ENCODE data around the gene KLHDC7A. TPM values are rescaled to one million over a fixed set of nuclear protein-coding genes. Genes with fewer than 3 reads are reported as not detected.

KLHDC7A gene
- under 1 TPM; 0.14 to 0.85 (median 0.18) TPM for total RNA-seq

GRCh38 chr1:18480315-18481189, at the start of gene KLHDC7A:
Gene KLHDC7A (plus strand): TSS chr1:18480930. CDS start chr1:18480982, 52 bp downstream.
- in situ Hi-C loops (cut with MboI; ENCODE audit: low pct_unique_long_range_greater_than_20kb in 2 of 9, low sequenced_read_pairs in 9 of 9, unreplicated experiment in 9 of 9), result no loop called here
- peak; percentile 76 to 95 (median 90) for ATAC-seq (replicated peaks in 6 of 8)
- Histone ChIP-seq H3K27ac (no peak within 1 kb of the TSS), H3K4me3 (no peak within 1 kb of the TSS), H3K4me1 (replicated peaks in 1 of 2) (peaks cover 13 to 24% of the 10 kb centered on the region in 2 donors)
- 0 to 70% (median 45%) methylated on average over 1 to 11 of the region's 13 CpGs; no CpG with 5 or more reads in 3 of the 10 experiments for WGBS, 10 experiments

DNA sequence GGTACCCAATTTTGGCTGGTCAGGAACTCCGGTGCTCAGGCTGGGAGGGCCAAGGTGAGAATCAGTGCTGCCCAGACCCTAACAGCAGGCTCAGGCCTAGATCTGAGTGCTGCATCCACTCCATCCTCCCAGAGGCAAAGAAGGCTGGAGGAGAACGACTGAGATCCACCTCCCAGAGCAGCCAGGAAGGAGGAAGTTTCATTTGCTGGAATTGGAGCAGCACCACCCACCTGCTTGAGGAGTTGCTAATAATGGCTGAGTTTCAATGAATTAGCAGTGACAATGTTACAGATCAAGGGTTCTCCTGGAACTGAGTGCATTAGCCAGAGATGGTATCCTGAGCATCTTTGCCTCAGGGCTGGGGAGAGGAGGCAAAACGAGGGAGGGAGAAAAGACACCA, 46.7 kb upstream of the KLHDC7A start:
- in situ Hi-C loops (cut with MboI; ENCODE audit: low pct_unique_long_range_greater_than_20kb in 2 of 9, low sequenced_read_pairs in 9 of 9, unreplicated experiment in 9 of 9), result no loop called here
- no peak for ATAC-seq (replicated peaks in 6 of 8)
- H3K4me1 ChIP-seq (replicated peaks in 1 of 2), result no peaks in the 10 kb centered on the region
- no peak overlapping the region for H3K4me3 ChIP-seq
- 0 to 80% (median 48%) methylated on average over 1 to 3 of the region's 3 CpGs; no CpG with 5 or more reads in 4 of the 10 experiments for WGBS, 10 experiments
- H3K27ac ChIP-seq, result no peak overlapping the region

DNA sequence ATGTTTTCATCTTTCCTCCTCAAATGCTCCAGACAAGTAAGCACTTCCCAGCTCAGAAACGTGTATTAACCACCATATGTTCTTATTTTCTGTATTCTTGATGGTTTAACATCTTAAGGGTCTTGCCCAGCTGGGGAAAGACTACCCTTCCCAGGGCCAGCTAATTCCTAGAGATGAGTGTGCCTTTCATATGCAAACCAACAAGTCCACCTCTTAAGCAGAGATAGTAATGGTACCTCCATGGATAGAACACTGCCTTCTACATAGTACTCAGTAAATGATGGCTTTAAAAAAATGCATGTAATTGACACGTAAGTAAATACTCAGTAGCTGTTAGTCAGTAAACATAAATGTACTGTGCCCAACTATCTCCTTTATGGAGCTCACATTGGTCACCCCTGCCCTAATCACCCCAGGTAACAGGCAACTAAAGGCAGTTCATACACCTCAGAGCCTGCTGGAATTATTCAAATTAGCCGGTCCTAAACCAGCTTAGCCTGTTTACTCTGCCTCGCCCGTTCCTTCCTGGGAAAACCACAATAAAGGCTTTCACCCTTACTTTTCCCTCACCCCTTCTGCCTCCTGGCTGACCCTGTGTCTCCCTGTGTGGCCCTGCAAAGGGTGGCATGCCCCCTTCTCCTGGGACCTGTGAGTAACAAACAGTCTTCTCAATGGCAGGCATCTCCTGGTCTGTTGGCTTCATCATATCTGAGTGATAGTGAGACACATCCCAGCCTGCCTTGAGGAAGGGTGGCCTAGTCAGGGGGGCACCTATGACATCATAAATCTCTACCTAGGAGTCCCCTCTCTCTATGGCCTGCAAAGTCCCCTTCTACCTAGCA, 40.1 kb upstream of the KLHDC7A start:
- Histone ChIP-seq H3K4me1 (replicated peaks in 1 of 2) (peaks cover 0 to 8% of the 10 kb centered on the region in 2 donors), H3K4me3 (no peak overlapping the region), H3K27ac (no peak overlapping the region)
- in situ Hi-C loops (cut with MboI; ENCODE audit: low pct_unique_long_range_greater_than_20kb in 2 of 9, low sequenced_read_pairs in 9 of 9, unreplicated experiment in 9 of 9), result no loop called here
- 0 to 80% (median 29%) methylated on average over 1 to 5 of the region's 5 CpGs; no CpG with 5 or more reads in 1 of the 10 experiments for WGBS, 10 experiments
- ATAC-seq (replicated peaks in 6 of 8), result no peak

- WGBS, 10 experiments, result 19 to 92% (median 71%) methylated on average over 1 to 9 of the region's 11 CpGs
- H3K27ac ChIP-seq, result no peak overlapping the region
- H3K4me3 ChIP-seq, result no peak overlapping the region
- ATAC-seq (replicated peaks in 6 of 8), result peak in 5 of 8 experiments; percentile 46 to 63 (median 60)
- peaks cover 0 to 8% of the 10 kb centered on the region in 2 donors for H3K4me1 ChIP-seq (replicated peaks in 1 of 2)
- in situ Hi-C loops (cut with MboI; ENCODE audit: low pct_unique_long_range_greater_than_20kb in 2 of 9, low sequenced_read_pairs in 9 of 9, unreplicated experiment in 9 of 9), result no loop called here
Measured at GRCh38 chr1:18443587-18444520, 36.9 kb upstream of the KLHDC7A start.

DNA sequence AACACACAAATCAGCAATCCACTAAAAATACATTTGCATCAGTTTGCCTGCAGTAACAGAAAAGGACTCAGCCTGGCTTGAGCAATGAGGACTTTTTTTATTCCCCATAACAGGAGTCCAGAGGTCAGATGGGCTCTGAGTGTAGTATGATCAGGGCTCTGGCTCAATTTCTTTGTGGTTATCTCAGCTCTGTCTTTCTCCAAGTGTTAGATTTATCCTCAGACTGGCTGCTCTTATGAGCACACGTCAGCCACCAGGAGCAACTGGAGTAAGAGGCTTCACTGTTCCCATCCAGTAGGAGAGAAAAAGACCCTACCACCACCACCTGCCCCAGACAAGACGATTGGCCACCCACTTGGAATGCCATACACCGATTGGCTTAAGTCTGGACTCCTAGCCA, 36.2 kb upstream of the KLHDC7A start:
- WGBS, 10 experiments, result 0 to 100% (median 81%) methylated on average over 1 to 3 of the region's 3 CpGs; no CpG with 5 or more reads in 2 of the 10 experiments
- no peak overlapping the region for H3K27ac ChIP-seq
- H3K4me1 ChIP-seq (replicated peaks in 1 of 2), result peaks cover 0 to 8% of the 10 kb centered on the region in 2 donors
- no peak for ATAC-seq (replicated peaks in 6 of 8)
- in situ Hi-C loops (cut with MboI; ENCODE audit: low pct_unique_long_range_greater_than_20kb in 2 of 9, low sequenced_read_pairs in 9 of 9, unreplicated experiment in 9 of 9), result no loop called here
- no peak overlapping the region for H3K4me3 ChIP-seq

DNA sequence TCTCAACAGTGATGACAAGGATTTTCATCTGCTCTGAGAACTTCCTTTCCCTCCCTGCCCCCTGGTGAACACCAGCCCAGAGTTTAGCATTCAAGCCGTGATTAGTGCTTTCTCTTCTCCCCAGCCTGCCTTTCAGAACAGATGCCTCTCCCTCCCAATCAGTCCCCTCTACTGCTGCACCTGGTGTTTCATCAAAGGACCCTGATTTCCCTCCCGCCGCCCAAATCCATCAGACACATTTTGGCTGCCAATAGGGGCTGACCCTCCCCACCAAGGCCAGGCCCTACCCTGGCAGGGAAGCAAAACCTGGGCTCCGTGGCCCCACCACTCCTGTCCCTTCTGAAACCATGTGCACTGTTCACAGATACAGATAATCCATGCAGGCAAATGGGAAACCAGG, 34.0 kb upstream of the KLHDC7A start:
- Histone ChIP-seq H3K4me1 (replicated peaks in 1 of 2) (peaks cover 0 to 8% of the 10 kb centered on the region in 2 donors), H3K27ac (no peak overlapping the region), H3K4me3 (no peak overlapping the region)
- ATAC-seq (replicated peaks in 6 of 8), result no peak
- in situ Hi-C loops (cut with MboI; ENCODE audit: low pct_unique_long_range_greater_than_20kb in 2 of 9, low sequenced_read_pairs in 9 of 9, unreplicated experiment in 9 of 9), result no loop called here
- WGBS, 10 experiments, result 0 to 68% (median 34%) methylated on average over 1 to 4 of the region's 4 CpGs; no CpG with 5 or more reads in 4 of the 10 experiments

DNA sequence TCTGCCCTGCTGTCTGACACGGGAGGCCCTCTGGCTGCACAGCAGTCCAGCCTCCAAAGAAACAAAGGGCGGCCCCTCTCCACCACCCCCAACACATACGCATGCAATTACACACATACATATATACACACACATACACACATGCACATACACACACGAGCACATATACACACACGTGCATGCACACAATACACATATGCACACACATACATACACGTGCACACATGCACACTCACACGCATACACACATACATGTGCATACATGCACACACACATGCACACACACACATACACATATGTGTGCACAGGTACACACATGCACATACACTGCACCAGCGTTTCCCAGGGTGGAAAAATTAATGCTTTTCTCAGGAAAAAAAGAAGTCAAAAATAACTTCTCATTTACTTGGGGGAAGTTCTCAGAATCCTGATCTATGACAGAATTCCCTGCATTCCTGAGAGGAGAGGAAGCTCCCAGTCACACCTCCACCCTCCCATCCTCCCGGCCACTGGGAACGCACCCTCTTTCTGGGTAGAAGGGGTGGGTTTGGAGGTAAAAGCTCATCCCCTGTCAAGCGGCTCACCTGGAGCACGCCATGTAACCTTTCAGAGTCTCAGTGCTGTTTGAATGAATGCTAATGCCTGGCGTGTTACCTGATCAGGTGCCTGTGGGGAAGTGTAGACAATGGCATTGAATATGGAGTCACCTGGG, 33.1 kb upstream of the KLHDC7A start:
- Histone ChIP-seq H3K4me1 (replicated peaks in 1 of 2) (peaks cover 0 to 8% of the 10 kb centered on the region in 2 donors), H3K4me3 (no peak overlapping the region), H3K27ac (no peak overlapping the region)
- ATAC-seq (replicated peaks in 6 of 8), result peak in 1 of 8 experiments; percentile 25
- in situ Hi-C loops (cut with MboI; ENCODE audit: low pct_unique_long_range_greater_than_20kb in 2 of 9, low sequenced_read_pairs in 9 of 9, unreplicated experiment in 9 of 9), result no loop called here
- 10 to 87% (median 65%) methylated on average over 2 to 11 of the region's 13 CpGs; no CpG with 5 or more reads in 4 of the 10 experiments for WGBS, 10 experiments

DNA sequence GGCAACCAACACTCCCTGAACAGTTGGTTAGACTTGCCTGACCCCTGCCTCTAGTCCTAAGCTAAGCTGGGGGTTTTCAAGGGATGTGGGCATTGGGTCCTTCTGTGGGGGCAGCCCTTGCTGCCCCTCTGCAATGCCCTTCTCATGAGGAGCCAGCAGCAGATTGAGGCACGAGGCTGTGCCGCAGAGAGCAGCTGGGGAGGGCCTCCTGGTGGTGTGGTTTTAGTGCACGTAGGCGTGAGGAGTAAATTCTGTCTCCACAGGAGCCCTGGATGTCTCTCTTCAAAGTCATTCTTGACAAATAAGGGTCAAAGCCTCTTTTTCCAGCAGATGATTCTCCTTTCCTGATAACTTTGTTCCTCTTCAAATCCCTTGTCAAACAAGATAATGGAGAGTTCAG, 31.8 kb upstream of the KLHDC7A start:
- 20 to 55% (median 38%) methylated on average over 1 to 4 of the region's 4 CpGs; no CpG with 5 or more reads in 5 of the 10 experiments for WGBS, 10 experiments
- H3K27ac ChIP-seq, result no peak overlapping the region

DNA sequence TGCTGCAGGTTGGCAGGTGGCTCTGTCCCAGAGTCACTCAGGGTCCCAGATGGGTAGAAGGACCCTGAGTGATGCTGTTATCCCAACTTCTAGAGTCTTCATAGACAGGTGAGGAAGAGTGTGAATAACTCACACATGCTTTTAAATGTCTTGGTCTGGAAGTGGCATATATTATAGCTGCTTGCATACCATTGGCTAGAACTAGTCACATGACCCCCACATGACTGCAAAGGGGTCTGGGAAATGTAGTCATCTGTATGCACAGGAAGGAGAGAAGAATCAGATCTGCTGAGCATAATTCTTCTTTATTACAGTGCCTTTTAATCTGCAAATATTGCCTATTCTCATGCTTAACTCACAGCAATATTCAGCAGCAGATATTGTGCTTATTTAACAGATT, 28.2 kb upstream of the KLHDC7A start:
- Histone ChIP-seq H3K4me3 (no peak overlapping the region), H3K27ac (no peak overlapping the region), H3K4me1 (replicated peaks in 1 of 2) (no peaks in the 10 kb centered on the region)
- ATAC-seq (replicated peaks in 6 of 8), result peak in 6 of 8 experiments; percentile 53 to 89 (median 64)
- in situ Hi-C loops (cut with MboI; ENCODE audit: low pct_unique_long_range_greater_than_20kb in 2 of 9, low sequenced_read_pairs in 9 of 9, unreplicated experiment in 9 of 9), result no loop called here

More for the DNA sequence above, 31.8 kb upstream of the KLHDC7A start:
- H3K4me1 ChIP-seq (replicated peaks in 1 of 2), result peaks cover 0 to 5% of the 10 kb centered on the region in 2 donors
- no peak overlapping the region for H3K4me3 ChIP-seq
- in situ Hi-C loops (cut with MboI; ENCODE audit: low pct_unique_long_range_greater_than_20kb in 2 of 9, low sequenced_read_pairs in 9 of 9, unreplicated experiment in 9 of 9), result no loop called here
- no peak for ATAC-seq (replicated peaks in 6 of 8)

GRCh38 chr1:18458133-18459092, 22.3 kb upstream of the KLHDC7A start:
- in situ Hi-C loops (cut with MboI; ENCODE audit: low pct_unique_long_range_greater_than_20kb in 2 of 9, low sequenced_read_pairs in 9 of 9, unreplicated experiment in 9 of 9), result no loop called here
- ATAC-seq (replicated peaks in 6 of 8), result peak in 4 of 8 experiments; percentile 48 to 67 (median 51)
- H3K27ac ChIP-seq, result peak overlapping the region in 1 of 2 donors; percentile 3
- H3K4me3 ChIP-seq, result no peak overlapping the region
- peaks cover 0 to 12% of the 10 kb centered on the region in 2 donors for H3K4me1 ChIP-seq (replicated peaks in 1 of 2)
- WGBS, 10 experiments, result 10 to 95% (median 60%) methylated on average over 3 to 14 of the region's 15 CpGs; no CpG with 5 or more reads in 2 of the 10 experiments

- in situ Hi-C loops (cut with MboI; ENCODE audit: low pct_unique_long_range_greater_than_20kb in 2 of 9, low sequenced_read_pairs in 9 of 9, unreplicated experiment in 9 of 9), result no loop called here
- 0 to 89% (median 60%) methylated on average over 1 to 10 of the region's 10 CpGs; no CpG with 5 or more reads in 3 of the 10 experiments for WGBS, 10 experiments
- ATAC-seq (replicated peaks in 6 of 8), result no peak
- H3K4me3 ChIP-seq, result no peak overlapping the region
- no peak overlapping the region for H3K27ac ChIP-seq
- peaks cover 0 to 14% of the 10 kb centered on the region in 2 donors for H3K4me1 ChIP-seq (replicated peaks in 1 of 2)
Measured at GRCh38 chr1:18461656-18462055, 19.1 kb upstream of the KLHDC7A start.
